CD4-positive, alpha-beta T cell treated with Interferon alpha-2 for 1 hour (primary cell): ENCODE measurements around the gene SYNE3.

Experiments used
- DNase-seq, 2 donors: peaks; one replicate each; pipeline ENCODE4 v3.0.0-alpha.2; 2020 to 2022

Gene SYNE3

DNA sequence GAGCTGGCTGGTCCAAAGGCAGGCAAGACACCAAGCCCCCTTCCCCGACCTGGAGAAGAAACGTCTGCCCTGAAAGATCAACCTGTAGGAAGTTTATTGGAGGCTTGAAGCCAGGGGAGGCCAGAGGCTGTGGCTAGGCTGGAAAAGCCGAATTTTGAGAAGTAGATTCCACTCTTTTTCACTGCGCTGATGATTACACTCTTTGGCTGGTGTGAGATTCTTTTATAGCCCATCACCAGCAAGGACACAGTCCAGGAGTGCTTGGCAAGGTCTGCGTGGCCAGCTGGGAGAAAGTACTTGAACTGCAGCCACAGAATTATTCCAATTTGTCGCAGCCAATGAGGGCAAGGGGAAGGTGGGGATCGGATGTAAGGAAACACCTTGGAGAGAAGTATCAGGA, 45.0 kb downstream of the SYNE3 start:
- no peak for DNase-seq

DNA sequence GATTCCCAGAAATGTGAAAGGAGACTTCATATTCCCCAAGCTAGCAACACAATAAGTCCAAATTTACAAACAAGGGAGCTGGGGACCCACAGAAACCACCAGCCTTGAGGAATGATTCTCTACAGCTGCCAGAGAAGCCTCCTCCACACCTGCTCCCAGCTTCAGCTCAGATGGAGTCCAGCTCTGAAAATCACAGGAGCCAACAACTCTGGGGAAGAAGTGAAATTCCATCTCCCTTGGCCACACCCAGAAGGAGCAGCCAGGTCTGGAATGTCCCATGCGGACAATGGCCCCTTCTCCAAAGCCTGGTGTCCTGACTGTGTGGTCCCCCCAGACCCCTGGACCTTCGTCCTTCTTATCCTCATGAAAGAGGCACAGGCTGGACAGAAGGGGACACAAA, 45.4 kb downstream of the SYNE3 start:
- no peak for DNase-seq

DNA sequence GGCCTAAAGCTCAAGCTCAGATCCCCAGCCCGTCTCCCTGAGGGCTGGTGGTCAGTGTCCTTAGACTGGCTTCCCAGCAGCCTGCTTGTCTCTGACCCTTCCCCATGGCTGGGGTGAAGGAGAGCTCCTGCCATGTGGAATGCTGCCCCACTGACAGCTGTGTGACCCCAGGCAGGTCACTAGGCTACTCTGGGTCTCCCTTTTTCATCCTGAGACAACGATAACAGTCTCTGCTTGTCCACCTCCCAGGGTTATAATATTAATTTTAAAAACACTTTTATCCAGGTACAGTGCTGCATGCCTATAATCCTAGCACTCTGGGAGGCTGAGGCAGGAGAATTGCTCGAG, 47.3 kb downstream of the SYNE3 start:
- DNase-seq = no peak

DNA sequence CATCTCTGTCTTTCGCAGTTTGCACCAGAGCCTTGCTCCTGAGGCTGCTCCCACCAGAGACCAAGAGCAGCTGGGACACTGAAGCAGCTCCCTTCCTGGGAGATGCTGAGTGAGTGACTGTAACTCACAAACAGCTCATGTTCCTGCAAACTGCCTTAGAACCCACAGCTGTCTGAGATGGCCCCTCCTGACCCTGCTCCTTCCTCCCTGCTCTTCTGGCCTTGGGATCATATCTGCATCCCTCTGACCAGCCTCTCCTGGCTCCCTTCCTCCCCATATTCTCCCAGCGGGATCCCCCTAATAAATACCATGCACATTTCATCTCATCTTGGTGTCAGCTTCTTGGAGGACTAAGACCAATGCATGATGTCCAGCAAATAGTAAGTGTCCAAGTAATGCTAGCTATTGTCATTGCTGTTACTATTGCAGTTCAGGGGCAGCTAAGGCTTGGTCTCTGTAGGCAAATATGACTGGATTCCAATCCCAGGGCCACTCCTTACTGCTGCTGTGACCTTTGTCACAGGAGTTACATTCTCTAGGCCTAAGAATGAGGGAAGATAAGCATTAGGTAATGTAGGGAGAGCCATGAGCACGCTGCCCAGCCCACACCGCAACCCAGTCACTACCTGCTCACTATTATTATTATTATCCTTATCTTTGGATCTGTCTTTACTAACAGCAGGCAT, 47.9 kb downstream of the SYNE3 start:
- no peak for DNase-seq

DNA sequence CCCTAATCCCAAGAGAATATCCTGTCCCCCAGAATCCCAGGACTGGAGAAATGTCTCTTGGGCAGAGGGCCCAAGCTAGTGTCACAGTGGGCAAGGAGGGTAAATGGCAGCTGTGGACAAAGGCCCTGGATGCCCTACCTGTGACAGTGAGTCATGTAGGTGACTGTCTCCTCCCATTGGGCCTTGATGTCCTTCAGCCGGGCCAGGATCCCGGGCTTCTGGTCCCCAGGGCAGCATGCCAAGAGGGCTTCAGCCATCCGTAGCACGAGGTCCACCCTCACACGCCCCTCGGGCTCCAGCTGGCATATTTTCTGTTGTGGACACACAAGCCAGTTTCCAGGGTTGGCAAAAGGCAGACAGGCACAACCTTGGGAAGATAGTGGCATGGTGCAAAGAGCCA, 48.8 kb downstream of the SYNE3 start:
- no peak for DNase-seq

DNA sequence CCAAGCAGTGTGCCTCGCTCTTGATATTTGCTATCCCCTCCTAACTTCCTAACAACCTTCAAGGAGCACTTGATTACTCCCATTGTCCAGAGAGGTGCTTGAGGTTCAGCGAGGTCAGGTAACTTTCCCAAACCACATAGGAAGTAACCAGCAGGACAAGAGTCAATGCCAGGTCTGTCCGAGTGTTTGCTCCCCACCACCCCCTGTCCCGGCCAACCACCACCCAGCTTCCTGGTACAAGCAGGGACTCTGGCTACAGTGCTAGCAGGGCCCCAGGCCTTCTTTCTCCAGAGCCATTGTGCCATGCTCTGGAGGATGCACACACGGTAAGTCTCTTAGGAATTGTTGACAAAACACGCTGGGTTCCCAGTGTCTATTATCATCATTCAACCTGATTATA, 49.2 kb downstream of the SYNE3 start:
- DNase-seq = no peak
